ENCODE data around the gene KRT72.

- TF ChIP-seq CTCF (IDR thresholded peaks at IDR 0.05; ENCODE audit: low read depth, low read length, missing input control), result no peak
- TF ChIP-seq GABPA (IDR thresholded peaks at IDR 0.05 in 1 of 2, conservative IDR thresholded peaks at IDR 0.05 in 1 of 2), result no peak
- TF ChIP-seq ZBTB33 (IDR thresholded peaks at IDR 0.05), result no peak
Observed at GRCh38 chr12:52613384-52614030, 12.2 kb upstream of the KRT72 start.

All from liver (tissue), 3 donors.